SK-N-SH treated with all-trans-retinoic acid at 6 μM for 48 hours (cell line): Measurements from ENCODE around the gene ORC4.

ENCODE experiments used
- ATAC-seq: fragments of 200-7000 bp; cut with Tn5 transposase; 3 replicates; pipeline ENCODE4 v1.9.1; 2020; ENCODE audit warnings: mild to moderate bottlenecking, moderate library complexity
- ARNTL ChIP-seq: fragments of 450-650 bp; formaldehyde crosslinking; IDR thresholded peaks from 2 replicates; pipeline ENCODE4 v1.5.0; 2020; ENCODE audit warnings: low read depth, mild to moderate bottlenecking, moderate library complexity, borderline replicate concordance
- BACH2 ChIP-seq: fragments of 250-450 bp; sonication (Bioruptor Pico); IDR thresholded peaks from 2 replicates; pipeline ENCODE4 v1.9.0; 2021; ENCODE audit warnings: mild to moderate bottlenecking, borderline replicate concordance
- CREB5 ChIP-seq: fragments of 250-450 bp; sonication (Bioruptor Pico); IDR thresholded peaks from 2 replicates; pipeline ENCODE4 v1.5.1; 2020; ENCODE audit warnings: low read depth, mild to moderate bottlenecking, moderate library complexity
- CSDC2 ChIP-seq: fragments of 250-450 bp; sonication (Bioruptor Pico); IDR thresholded peaks from 2 replicates; pipeline ENCODE4 v1.5.0; 2020; ENCODE audit warnings: mild to moderate bottlenecking, moderate library complexity
- CSRNP3 ChIP-seq: fragments of 250-450 bp; sonication (Bioruptor Pico); IDR thresholded peaks from 2 replicates; pipeline ENCODE4 v1.5.1; 2021; ENCODE audit warnings: mild to moderate bottlenecking, moderate library complexity
- ESRRG ChIP-seq: fragments of 250-450 bp; sonication (Bioruptor Pico); IDR thresholded peaks from 2 replicates; pipeline ENCODE4 v1.6.1; 2021; ENCODE audit warnings: mild to moderate bottlenecking
- GLIS3 ChIP-seq: fragments of 250-450 bp; sonication (Bioruptor Pico); IDR thresholded peaks from 2 replicates; pipeline ENCODE4 v1.5.0; 2020; ENCODE audit warnings: mild to moderate bottlenecking, moderate library complexity
- ISL1 ChIP-seq: fragments of 250-450 bp; sonication (Bioruptor Pico); IDR thresholded peaks from 2 replicates; pipeline ENCODE4 v2.1.2; 2022; ENCODE audit warnings: mild to moderate bottlenecking, moderate library complexity
- OSR1 ChIP-seq: fragments of 250-450 bp; sonication (Bioruptor Pico); IDR thresholded peaks from 2 replicates; pipeline ENCODE4 v1.8.0; 2022; ENCODE audit warnings: moderate library complexity, mild to moderate bottlenecking, inconsistent platforms
- PATZ1 ChIP-seq: fragments of 250-450 bp; sonication (Bioruptor Pico); IDR thresholded peaks from 2 replicates; pipeline ENCODE4 v1.8.0; 2020; ENCODE audit warnings: mild to moderate bottlenecking, moderate library complexity, borderline replicate concordance
- POU6F1 ChIP-seq: fragments of 250-450 bp; sonication (Bioruptor Pico); IDR thresholded peaks from 2 replicates; pipeline ENCODE4 v1.8.0; 2021; ENCODE audit warnings: low read depth, mild to moderate bottlenecking, moderate library complexity, borderline replicate concordance
- PPARA ChIP-seq: fragments of 250-450 bp; sonication (Bioruptor Pico); IDR thresholded peaks from 2 replicates; pipeline ENCODE4 v1.5.0; 2020; ENCODE audit warnings: mild to moderate bottlenecking, borderline replicate concordance
- RARB ChIP-seq: fragments of 250-450 bp; sonication (Bioruptor Pico); IDR thresholded peaks from 2 replicates; pipeline ENCODE4 v1.8.0; 2021; ENCODE audit warnings: mild to moderate bottlenecking, moderate library complexity
- SNAI2 ChIP-seq: fragments of 250-450 bp; sonication (Bioruptor Pico); IDR thresholded peaks from 2 replicates; pipeline ENCODE4 v1.5.0; 2020; ENCODE audit warnings: mild to moderate bottlenecking, moderate library complexity
- TCF4 ChIP-seq: fragments of 250-450 bp; sonication (Bioruptor Pico); IDR thresholded peaks from 2 replicates; pipeline ENCODE4 v1.8.0; 2021; ENCODE audit warnings: mild to moderate bottlenecking, moderate library complexity, borderline replicate concordance
- TOX ChIP-seq: fragments of 250-450 bp; sonication (Bioruptor Pico); IDR thresholded peaks from 2 replicates; pipeline ENCODE4 v1.8.0; 2021; ENCODE audit warnings: mild to moderate bottlenecking, moderate library complexity, borderline replicate concordance
- TSHZ2 ChIP-seq: fragments of 250-450 bp; sonication (Bioruptor Pico); IDR thresholded peaks from 2 replicates; pipeline ENCODE4 v1.5.0; 2020; ENCODE audit warnings: mild to moderate bottlenecking, moderate library complexity
- ZC3H10 ChIP-seq: fragments of 250-450 bp; sonication (Bioruptor Pico); IDR thresholded peaks from 2 replicates; pipeline ENCODE4 v1.5.1; 2021; ENCODE audit warnings: mild to moderate bottlenecking, moderate library complexity
- ZFP3 ChIP-seq: fragments of 250-450 bp; sonication (Bioruptor Pico); IDR thresholded peaks from 2 replicates; pipeline ENCODE4 v1.5.0; 2020; ENCODE audit warnings: mild to moderate bottlenecking, moderate library complexity
- ZFP30 ChIP-seq: fragments of 450-650 bp; formaldehyde crosslinking; IDR thresholded peaks from 2 replicates; pipeline ENCODE4 v1.5.0; 2022; ENCODE audit warnings: mild to moderate bottlenecking, moderate library complexity
- ZNF70 ChIP-seq: fragments of 450-650 bp; formaldehyde crosslinking; IDR thresholded peaks from 2 replicates; pipeline ENCODE4 v1.5.0; 2020; ENCODE audit warnings: mild to moderate bottlenecking, moderate library complexity
- ZNF8 ChIP-seq: fragments of 450-650 bp; formaldehyde crosslinking; IDR thresholded peaks from 2 replicates; pipeline ENCODE4 v1.5.0; 2020; ENCODE audit warnings: mild to moderate bottlenecking, moderate library complexity

ORC4 gene

GRCh38 chr2:147999126-147999525, 21.4 kb downstream of the ORC4 start:
- TF ChIP-seq SNAI2 (CRISPR knock-in tag) (no peak), ISL1 (CRISPR knock-in tag) (no peak), CSDC2 (CRISPR knock-in tag) (no peak), ZNF70 (CRISPR knock-in tag) (no peak), OSR1 (CRISPR knock-in tag) (no peak), POU6F1 (CRISPR knock-in tag) (no peak), ZNF8 (CRISPR knock-in tag) (no peak), TSHZ2 (CRISPR knock-in tag) (no peak), ZFP30 (CRISPR knock-in tag) (no peak), ZFP3 (CRISPR knock-in tag) (no peak), PPARA (no peak), TCF4 (CRISPR knock-in tag) (no peak), PATZ1 (no peak), CSRNP3 (CRISPR knock-in tag) (no peak), BACH2 (no peak), ESRRG (no peak)
- no peak for ATAC-seq

GRCh38 chr2:147998203-147998602, 22.3 kb downstream of the ORC4 start:
- TF ChIP-seq RARB: no peak
- TF ChIP-seq OSR1 (CRISPR knock-in tag): no peak
- no peak for TF ChIP-seq GLIS3 (CRISPR knock-in tag)
- TF ChIP-seq ZFP30 (CRISPR knock-in tag): no peak
- TF ChIP-seq CSDC2 (CRISPR knock-in tag): no peak
- no peak for TF ChIP-seq ISL1 (CRISPR knock-in tag)
- no peak for TF ChIP-seq ARNTL (CRISPR knock-in tag)
- TF ChIP-seq TOX (CRISPR knock-in tag): no peak
- TF ChIP-seq SNAI2 (CRISPR knock-in tag): no peak
- no peak for TF ChIP-seq ZC3H10 (CRISPR knock-in tag)
- TF ChIP-seq PPARA: no peak
- TF ChIP-seq ZFP3 (CRISPR knock-in tag): no peak
- no peak for TF ChIP-seq BACH2
- no peak for TF ChIP-seq ZNF70 (CRISPR knock-in tag)
- TF ChIP-seq CSRNP3 (CRISPR knock-in tag): no peak
- no peak for TF ChIP-seq TSHZ2 (CRISPR knock-in tag)
- TF ChIP-seq POU6F1 (CRISPR knock-in tag): no peak
- no peak for TF ChIP-seq TCF4 (CRISPR knock-in tag)
- no peak for TF ChIP-seq CREB5
- TF ChIP-seq ZNF8 (CRISPR knock-in tag): no peak
- ATAC-seq: no peak
